HepG2 (cell line): ENCODE measurements around the gene OR7G1. TPM values are rescaled to one million over a fixed set of nuclear protein-coding genes. Genes with fewer than 3 reads are reported as not detected.

Experiments used
- BRF2 ChIP-seq: sonication (generic); formaldehyde crosslinking; IDR thresholded peaks from 2 replicates; pipeline ENCODE4 v1.8.1; 2022; ENCODE audit warnings: mild to moderate bottlenecking, missing genetic modification reagents
- HNF1B ChIP-seq: sonication (generic); formaldehyde crosslinking; IDR thresholded peaks from 2 replicates; pipeline ENCODE4 v1.5.1; 2020; ENCODE audit warnings: mild to moderate bottlenecking, moderate library complexity, missing genetic modification reagents
- RBM22 ChIP-seq: fragments of 200-400 bp; formaldehyde crosslinking; optimal IDR thresholded peaks from 2 replicates; pipeline ENCODE3; 2017; ENCODE audit warnings: mild to moderate bottlenecking, low read length, moderate library complexity
- RNF219 ChIP-seq: sonication (generic); formaldehyde crosslinking; IDR thresholded peaks from 2 replicates; pipeline ENCODE4 v1.5.0; 2020; ENCODE audit warnings: mild to moderate bottlenecking, missing genetic modification reagents
- SP140L ChIP-seq: sonication (generic); formaldehyde crosslinking; IDR thresholded peaks from 2 replicates; pipeline ENCODE4 v1.4.0; 2020; ENCODE audit warnings: missing genetic modification reagents, borderline replicate concordance
- ZBTB26 ChIP-seq: IDR thresholded peaks from 2 replicates; pipeline ENCODE4 v1.6.1; 2016; ENCODE audit warnings: missing compliant biosample characterization, missing genetic modification reagents, borderline replicate concordance
- ZNF101 ChIP-seq: sonication (generic); formaldehyde crosslinking; IDR thresholded peaks from 2 replicates; pipeline ENCODE4 v1.4.0; 2020; ENCODE audit warnings: mild to moderate bottlenecking, low read depth, missing genetic modification reagents, borderline replicate concordance
- ZNF646 ChIP-seq: sonication (generic); formaldehyde crosslinking; IDR thresholded peaks from 2 replicates; pipeline ENCODE4 v1.9.0; 2021; ENCODE audit warnings: mild to moderate bottlenecking, missing genetic modification reagents
- ZNF687 ChIP-seq: sonication (generic); formaldehyde crosslinking; IDR thresholded peaks from 2 replicates; pipeline ENCODE4 v1.5.1; 2020; ENCODE audit warnings: mild to moderate bottlenecking, missing genetic modification reagents, moderate library complexity
- polyA plus RNA-seq, 8 experiments: library from polyadenylated mRNA; depleted of rRNA in 3 of 8; stranded (reverse) in 7 of 8; unstranded in 1 of 8; fragments of >200 nt; fragmentation: Illumina TruSeq in 4 of 8; extraction: Trizol in 4 of 8; gene quantifications; 2 replicates each; pipeline versions ENCODE4 v1.2.1 to v1.2.3, GENCODE V29; 2011 to 2016; ENCODE audit warnings: low read depth in 4 of 8, missing spikeins in 1 of 8, mixed read lengths in 1 of 8; ENCODE audit not compliant: insufficient read depth in 1 of 8
- total RNA-seq, 5 experiments: library from RNA; depleted of rRNA; stranded (reverse); fragments of >200 nt; fragmentation: Illumina TruSeq; extraction: Trizol; gene quantifications; 2 replicates each; pipeline ENCODE4 v1.2.3, GENCODE V29; 2016; ENCODE audit warnings: low read depth in 1 of 5

OR7G1 gene
- total and polyA plus RNA-seq, 2 of the 13 experiments (the other 11 are each of a cell fraction or from before 2014, with no cell fraction given) = not detected

- no peak; the same call in 1 of the 2 replicates for TF ChIP-seq ZNF646 (CRISPR knock-in tag)
- no peak for TF ChIP-seq RNF219 (CRISPR knock-in tag)
- TF ChIP-seq ZBTB26 = peak; percentile 53; the same call in 1 of the 2 replicates
- peak; percentile 85 for TF ChIP-seq ZNF687 (CRISPR knock-in tag)
- no peak for TF ChIP-seq BRF2 (CRISPR knock-in tag)
- TF ChIP-seq ZNF101 = no peak
- no peak for TF ChIP-seq RBM22
- TF ChIP-seq HNF1B (CRISPR knock-in tag) = peak; percentile 68; the same call in 1 of the 2 replicates
- TF ChIP-seq SP140L (CRISPR knock-in tag) = no peak; the same call in 1 of the 2 replicates
Observed at GRCh38 chr19:9140159-9140874, 24.8 kb upstream of the OR7G1 start, which contains the start of gene ZNF317 (continued).
